Keratinocyte (primary cell): ENCODE results near the gene DDTL. TPM values are rescaled to one million over a fixed set of nuclear protein-coding genes. Genes with fewer than 3 reads are reported as not detected.
A peak's percentile ranks its signal among the peaks of the same experiment; 100 is the strongest.
"Not testable (repeated sequence)": the region's sequence is repeated elsewhere in the genome, so short reads cannot be mapped to it uniquely, and the experiment has no call there.

Source experiments
- DNase-seq: peaks from one replicate; pipeline ENCODE4 v3.0.0-alpha.2; 2011; ENCODE audit warnings: low read depth, missing footprints, low spot score
- FAIRE-seq: peaks from 2 replicates; lab custom pipeline; 2011; peaks lifted over from hg19 to GRCh38; lab: Jason Lieb, UNC
- H2AFZ ChIP-seq: 2 replicates; pipeline ENCODE4 v1.6.0; 2012; ENCODE audit warnings: low read length, control low read depth, inconsistent platforms; ENCODE audit not compliant: control insufficient read depth
- H3K27ac ChIP-seq: 2 replicates; pipeline ENCODE4 v1.5.1; 2011; ENCODE audit warnings: low read length; ENCODE audit not compliant: control insufficient read depth, insufficient read depth
- H3K27me3 ChIP-seq: 3 replicates; pipeline ENCODE4 v1.6.0; 2011; ENCODE audit warnings: low read length; ENCODE audit not compliant: control insufficient read depth, insufficient read depth; ENCODE audit errors: extremely low read depth
- H3K36me3 ChIP-seq, 2 experiments: 2 replicates in 1 of 2; 3 replicates in 1 of 2; pipeline ENCODE4 v1.5.1; 2011; ENCODE audit warnings: low read length in 2 of 2, mild to moderate bottlenecking in 1 of 2; ENCODE audit not compliant: control insufficient read depth in 2 of 2, insufficient read depth in 2 of 2; ENCODE audit errors: extremely low read depth in 1 of 2
- H3K4me1 ChIP-seq: 3 replicates; pipeline ENCODE4 v1.5.1; 2011; ENCODE audit warnings: low read length; ENCODE audit not compliant: control insufficient read depth, insufficient read depth; ENCODE audit errors: extremely low read depth
- H3K4me2 ChIP-seq: 3 replicates; pipeline ENCODE4 v1.6.0; 2011; ENCODE audit warnings: low read depth, low read length; ENCODE audit not compliant: control insufficient read depth, insufficient read depth; ENCODE audit errors: extremely low read depth
- H3K4me3 ChIP-seq, 3 experiments: fragments of 200-600 bp in 1 of 3; sonication (generic) in 1 of 3; 2 replicates in 2 of 3; 3 replicates in 1 of 3; pipeline ENCODE4 v1.5.1; 2011 to 2016; ENCODE audit warnings: low read length in 3 of 3, mild to moderate bottlenecking in 3 of 3, control low read depth in 2 of 3, inconsistent platforms in 1 of 3, low read depth in 1 of 3, mixed read lengths in 1 of 3, mixed run types in 1 of 3, moderate library complexity in 1 of 3; ENCODE audit not compliant: control insufficient read depth in 2 of 3, insufficient read depth in 2 of 3; ENCODE audit errors: extremely low read depth in 1 of 3
- H3K79me2 ChIP-seq: 2 replicates; pipeline ENCODE4 v1.6.0; 2012; ENCODE audit warnings: low read length; ENCODE audit not compliant: control insufficient read depth, insufficient read depth
- H3K9ac ChIP-seq: 3 replicates; pipeline ENCODE4 v1.6.0; 2011; ENCODE audit warnings: low read length; ENCODE audit not compliant: control insufficient read depth, insufficient read depth; ENCODE audit errors: extremely low read depth
- H3K9me1 ChIP-seq: 3 replicates; pipeline ENCODE4 v1.6.0; 2011; ENCODE audit warnings: low read length; ENCODE audit not compliant: control insufficient read depth, insufficient read depth; ENCODE audit errors: extremely low read depth
- H3K9me3 ChIP-seq: 2 replicates; pipeline ENCODE4 v1.5.1; 2012; ENCODE audit warnings: low read depth, low read length; ENCODE audit not compliant: control insufficient read depth
- H4K20me1 ChIP-seq: 3 replicates; pipeline ENCODE4 v1.6.0; 2011; ENCODE audit warnings: low read length; ENCODE audit not compliant: control insufficient read depth, insufficient read depth; ENCODE audit errors: extremely low read depth
- dilution Hi-C: fragments of 300-500 bp; cut with MboI; formaldehyde crosslinking; loops from one replicate; pipeline ENCODE4 v1.7.0; 2020; ENCODE audit warnings: low sequenced_read_pairs; ENCODE audit not compliant: extremely low pct_ligation_motif_present
- polyA plus RNA-seq, 5 experiments: library from polyadenylated mRNA; depleted of rRNA in 3 of 5; stranded (reverse) in 3 of 5; stranded (forward) in 1 of 5; unstranded in 1 of 5; fragments of >200 nt; gene quantifications; 1 replicate in 1 of 5; 2 replicates in 3 of 5; 3 replicates in 1 of 5; pipeline versions ENCODE4 v1.2.1 to v1.2.3, GENCODE V29; 2011 to 2012; ENCODE audit warnings: missing spikeins in 2 of 5, low read depth in 1 of 5, low replicate concordance in 1 of 5

DDTL gene
- polyA plus RNA-seq, 1 donor (not counting 4 experiments of a cell fraction or from before 2014, with no cell fraction given): 0.72 TPM

DNA sequence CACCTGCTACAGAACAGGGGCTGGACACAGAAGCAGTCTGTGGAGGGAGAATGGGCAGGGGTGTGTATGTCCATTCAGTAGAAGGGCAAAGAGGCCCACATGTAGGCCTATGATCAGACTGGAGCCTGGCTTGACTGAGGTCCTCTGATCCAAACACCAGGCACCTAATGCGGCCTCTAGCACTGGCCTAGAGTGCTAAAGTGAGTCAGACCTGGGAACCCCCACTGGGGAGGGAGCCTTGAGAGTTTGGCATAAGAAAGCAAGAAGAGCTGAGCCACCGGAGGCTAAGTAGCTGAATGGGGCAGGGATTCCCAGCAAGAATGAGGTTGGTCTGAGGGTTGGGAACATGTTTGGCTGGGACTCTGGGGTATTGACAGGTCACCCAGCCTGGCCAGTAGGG, 15.3 kb upstream of the DDTL start:
- H3K9me1 ChIP-seq, H3K27me3 ChIP-seq, DNase-seq, H3K9me3 ChIP-seq, H4K20me1 ChIP-seq, H3K27ac ChIP-seq, dilution Hi-C loops, H3K4me3 ChIP-seq, H3K4me2 ChIP-seq, H3K79me2 ChIP-seq, H3K36me3 ChIP-seq, H3K9ac ChIP-seq, H3K4me1 ChIP-seq, FAIRE-seq, H2AFZ ChIP-seq: not testable (repeated sequence)

- H3K9me1 ChIP-seq, FAIRE-seq, H3K4me3 ChIP-seq, H3K9me3 ChIP-seq, H3K36me3 ChIP-seq, dilution Hi-C loops, H3K4me2 ChIP-seq, H3K79me2 ChIP-seq, H4K20me1 ChIP-seq, H3K9ac ChIP-seq, H3K4me1 ChIP-seq, DNase-seq, H3K27ac ChIP-seq, H3K27me3 ChIP-seq, H2AFZ ChIP-seq: not testable (repeated sequence)
Observed at GRCh38 chr22:23952794-23953405, 13.8 kb upstream of the DDTL start.

GRCh38 chr22:23953485-23953884, 13.2 kb upstream of the DDTL start:
- H3K27ac ChIP-seq, H4K20me1 ChIP-seq, FAIRE-seq, H3K27me3 ChIP-seq, H3K9me1 ChIP-seq, H3K79me2 ChIP-seq, DNase-seq, dilution Hi-C loops, H3K9me3 ChIP-seq, H3K9ac ChIP-seq, H3K4me1 ChIP-seq, H3K4me3 ChIP-seq, H3K4me2 ChIP-seq, H3K36me3 ChIP-seq, H2AFZ ChIP-seq: not testable (repeated sequence)

- DNase-seq, H3K9ac ChIP-seq, H3K27ac ChIP-seq, dilution Hi-C loops, H3K9me3 ChIP-seq, H2AFZ ChIP-seq, H3K4me1 ChIP-seq, H4K20me1 ChIP-seq, H3K79me2 ChIP-seq, H3K4me3 ChIP-seq, H3K36me3 ChIP-seq, H3K4me2 ChIP-seq, H3K9me1 ChIP-seq, H3K27me3 ChIP-seq: not testable (repeated sequence)
- peak; percentile 13 for FAIRE-seq
Observed at GRCh38 chr22:23954193-23954990, 12.3 kb upstream of the DDTL start.

DNA sequence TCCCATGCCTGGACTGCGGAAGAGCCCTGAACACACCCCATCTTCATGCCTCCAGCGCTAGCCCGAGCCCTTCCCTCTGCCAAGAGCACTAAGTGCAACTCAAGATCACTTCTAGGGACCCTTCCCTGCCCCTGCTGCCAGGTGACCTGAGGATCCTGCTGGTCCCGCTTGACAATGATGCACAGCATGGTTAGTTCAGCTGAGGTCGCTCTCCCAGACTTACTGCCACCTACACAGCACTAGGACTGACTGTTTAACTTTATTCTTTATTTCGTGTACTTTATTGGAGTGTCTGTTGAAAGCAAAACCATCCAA, 11.7 kb upstream of the DDTL start:
- H3K4me3 ChIP-seq, H3K79me2 ChIP-seq, DNase-seq, H3K27ac ChIP-seq, H3K4me2 ChIP-seq, H3K9me1 ChIP-seq, H4K20me1 ChIP-seq, H3K36me3 ChIP-seq, H3K27me3 ChIP-seq, H3K9ac ChIP-seq, H2AFZ ChIP-seq, H3K4me1 ChIP-seq, H3K9me3 ChIP-seq, dilution Hi-C loops, FAIRE-seq: not testable (repeated sequence)
